HG02981 (cell line): ENCODE results near the gene PLXNB2.

Experiments used
- ATAC-seq: cut with Tn5 transposase; IDR thresholded peaks from one replicate; pipeline ENCODE4 v1.9.1; 2021; ENCODE audit warnings: mild to moderate bottlenecking, moderate library complexity; ENCODE audit not compliant: unreplicated experiment

Gene PLXNB2

DNA sequence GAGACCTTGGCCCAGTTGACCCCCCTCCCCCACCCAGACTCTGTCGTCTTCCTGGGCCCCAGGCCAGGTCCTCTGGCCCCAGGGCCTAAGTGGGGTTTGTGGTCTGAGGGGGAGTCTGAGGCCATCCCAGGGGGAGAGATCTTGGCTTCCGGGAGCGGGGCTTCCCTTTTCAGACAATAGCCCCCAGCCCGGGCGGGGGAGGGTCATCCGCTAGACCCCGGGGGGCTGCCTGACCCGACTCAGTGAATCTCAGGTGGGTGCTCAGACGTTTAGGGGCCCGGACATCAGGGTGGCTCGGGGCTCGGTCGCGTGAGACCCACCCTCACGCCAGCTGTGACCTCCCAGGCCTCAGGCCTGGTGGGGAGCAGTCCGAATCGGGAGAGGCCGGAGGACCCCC, 37.9 kb downstream of the PLXNB2 start:
- no peak for ATAC-seq

DNA sequence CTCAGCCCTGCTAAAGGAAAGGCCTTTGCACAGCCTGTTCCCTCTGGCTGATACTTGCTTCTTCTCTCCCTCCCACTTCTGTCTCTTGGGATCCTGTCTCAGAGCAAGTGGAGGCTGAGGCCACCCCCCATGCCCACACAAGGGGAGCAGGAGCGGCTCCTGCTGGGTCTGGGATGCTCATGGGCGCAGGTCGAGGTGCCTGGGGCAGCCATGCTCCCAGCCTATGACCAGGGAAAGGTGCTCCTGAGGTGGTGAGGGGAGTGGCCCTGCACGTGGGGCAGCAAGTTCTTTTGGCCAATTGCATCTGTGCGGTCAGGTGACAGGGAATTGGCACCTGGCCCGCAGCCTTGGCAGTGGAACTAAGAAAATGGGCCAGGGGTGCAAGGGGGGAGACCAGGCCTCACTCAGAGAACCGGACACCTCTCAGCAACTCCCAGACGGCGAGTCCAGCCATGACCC, 38.8 kb downstream of the PLXNB2 start:
- no peak for ATAC-seq

DNA sequence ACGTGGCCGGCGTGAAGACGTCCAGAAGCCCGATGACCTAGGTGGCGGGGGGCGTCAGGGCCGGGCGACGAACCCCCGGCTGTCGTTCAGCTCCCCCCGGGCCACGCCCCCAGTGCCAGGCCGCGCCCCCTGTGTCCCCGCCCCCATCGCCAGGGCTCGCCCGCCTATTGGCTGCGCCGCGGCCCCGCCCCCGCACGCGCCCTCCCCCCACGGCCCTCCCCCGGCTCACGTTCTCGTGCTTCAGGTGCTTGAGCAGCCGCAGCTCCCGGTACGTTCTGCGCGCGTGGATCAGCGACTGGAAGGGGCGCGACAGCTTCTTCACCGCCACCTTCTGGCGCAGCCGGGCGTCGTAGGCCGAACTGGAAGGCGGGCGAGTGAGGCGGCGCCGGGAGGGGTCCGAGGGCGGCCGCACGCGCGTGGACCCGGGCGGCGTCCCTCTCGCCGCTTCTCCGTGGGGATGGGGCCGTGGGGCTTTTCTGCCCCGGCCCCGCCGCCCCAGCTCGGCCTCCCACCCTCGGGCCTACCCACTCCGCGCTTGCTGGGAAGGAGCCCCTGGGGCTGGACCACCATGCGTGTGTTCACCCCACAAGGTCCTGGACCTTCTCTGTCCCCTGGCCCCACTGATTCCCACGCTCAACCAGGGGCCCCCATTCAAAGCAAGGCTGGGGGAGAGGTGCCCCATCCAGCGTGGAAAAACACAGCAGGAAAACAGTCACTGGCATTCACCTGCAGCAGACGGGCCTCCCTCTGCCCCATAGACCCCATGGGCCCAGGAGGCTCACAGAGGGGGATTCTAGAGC, 39.7 kb downstream of the PLXNB2 start:
- no peak for ATAC-seq

GRCh38 chr22:50266994-50267393, 40.5 kb downstream of the PLXNB2 start:
- no peak for ATAC-seq

DNA sequence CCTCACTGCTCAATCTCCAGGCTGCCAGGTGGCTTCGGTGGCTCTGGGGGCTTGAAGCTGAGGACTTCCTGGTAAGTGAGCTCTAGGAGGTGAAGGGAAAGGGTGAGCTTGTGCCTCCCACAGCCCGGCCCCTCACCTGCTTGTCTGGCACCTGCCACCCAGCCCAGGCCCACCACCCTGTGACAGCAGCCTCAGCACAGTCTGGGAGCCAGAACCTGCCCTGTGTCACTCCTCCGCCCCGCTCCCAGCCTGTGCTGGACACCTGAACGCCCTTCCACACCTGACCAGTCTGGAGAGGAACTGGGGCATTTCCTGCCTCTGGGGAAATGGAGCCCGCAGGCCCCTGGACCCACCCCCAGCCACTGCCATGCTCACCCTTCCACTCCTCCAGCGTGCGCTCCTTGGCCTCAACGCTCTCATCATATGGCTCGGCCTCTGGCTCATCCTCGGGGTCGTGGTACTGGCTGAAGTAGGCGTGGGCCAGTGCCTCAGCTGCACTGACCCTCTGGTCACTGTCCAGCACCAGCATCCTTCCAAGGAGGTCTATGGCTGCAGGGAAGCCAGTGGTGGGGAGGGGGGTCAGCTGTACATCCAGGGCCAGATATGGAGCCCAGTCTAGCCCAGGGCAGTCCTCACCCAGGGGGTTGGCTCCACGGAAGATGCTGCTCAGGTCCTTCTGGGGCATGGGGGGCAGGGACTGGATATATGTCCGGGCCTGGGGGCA, 42.3 kb downstream of the PLXNB2 start:
- ATAC-seq = no peak

DNA sequence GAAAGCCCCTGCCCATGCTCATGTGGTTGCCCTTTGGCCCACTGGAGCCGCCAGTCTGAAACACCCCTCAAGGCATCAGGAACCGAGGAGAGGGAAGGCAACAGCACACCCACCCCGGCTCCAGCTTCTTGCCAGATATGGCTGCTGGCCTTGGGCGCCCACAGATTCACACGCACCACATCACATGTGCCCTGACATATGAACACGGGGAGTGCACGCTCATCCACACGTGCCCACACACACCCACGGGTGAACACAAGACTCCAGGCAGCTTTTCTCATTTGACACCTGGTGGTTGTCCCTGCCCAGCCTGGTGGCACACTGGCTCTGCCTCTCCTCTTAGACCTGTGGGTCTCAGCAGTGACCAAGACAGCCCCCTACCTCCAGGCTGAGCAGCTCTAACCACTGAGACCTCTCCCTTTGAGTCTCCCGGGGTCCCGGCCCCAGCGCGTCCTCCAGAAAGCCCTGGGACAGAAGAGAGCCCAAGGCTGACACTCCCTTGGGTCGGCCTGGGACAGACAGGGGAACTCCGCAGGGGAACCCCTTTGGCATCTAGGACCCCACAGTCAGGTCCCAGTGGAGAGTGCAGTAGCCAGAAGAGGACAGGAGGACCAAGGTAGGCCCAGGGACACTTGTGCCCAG, 43.2 kb downstream of the PLXNB2 start:
- ATAC-seq = no peak

GRCh38 chr22:50262973-50263617, 44.4 kb downstream of the PLXNB2 start:
- ATAC-seq = no peak

- ATAC-seq = no peak
Measured at GRCh38 chr22:50262460-50262911, 45.0 kb downstream of the PLXNB2 start.

- ATAC-seq = no peak
Measured at GRCh38 chr22:50261615-50262459, 45.6 kb downstream of the PLXNB2 start, which contains the start of gene MAPK12. Gene MAPK12, minus strand, starts transcription at chr22:50261683. Its CDS starts 174 bp downstream, at chr22:50261509.

GRCh38 chr22:50260801-50261614, 46.4 kb downstream of the PLXNB2 start:
- no peak for ATAC-seq

DNA sequence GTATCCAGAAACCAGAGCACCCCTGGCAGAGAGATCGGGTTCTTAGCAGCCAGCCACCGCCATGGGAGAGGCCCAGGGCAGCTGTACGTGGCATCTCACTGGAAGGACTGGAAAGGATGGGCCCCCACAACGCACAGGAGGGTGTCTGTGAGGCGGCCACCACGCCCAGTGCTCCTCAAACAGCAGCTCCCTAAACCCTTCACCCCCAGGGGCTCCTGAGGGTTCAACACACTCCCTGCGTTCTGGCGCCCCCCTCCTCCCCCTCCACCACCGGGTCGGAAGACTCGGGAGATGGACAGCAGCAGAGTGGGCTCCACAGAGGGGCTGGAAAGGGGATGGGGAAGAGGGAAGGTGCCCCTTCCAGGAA, 47.0 kb downstream of the PLXNB2 start:
- no peak for ATAC-seq

DNA sequence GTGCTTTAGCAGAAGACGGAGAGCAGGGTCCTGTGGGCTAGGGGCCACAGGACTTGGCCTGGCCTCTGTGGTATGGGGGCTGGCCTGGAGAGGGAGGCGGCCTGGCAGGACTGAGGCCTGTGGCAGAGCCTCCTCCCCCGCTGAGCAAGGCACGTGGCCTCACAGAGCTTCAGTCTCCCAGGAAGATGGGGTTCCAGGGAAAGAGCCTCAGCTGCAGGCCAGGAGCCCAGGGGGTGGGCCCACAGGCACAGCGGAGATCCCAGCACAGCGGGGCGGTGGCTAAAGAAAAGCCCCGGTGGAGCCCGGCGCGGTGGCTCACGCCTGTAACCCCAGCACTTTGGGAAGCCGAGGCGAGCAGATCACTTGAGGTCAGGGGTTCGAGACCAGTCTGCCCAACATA, 48.1 kb downstream of the PLXNB2 start:
- no peak for ATAC-seq

GRCh38 chr22:50258361-50259292, 48.8 kb downstream of the PLXNB2 start:
- ATAC-seq = no peak

DNA sequence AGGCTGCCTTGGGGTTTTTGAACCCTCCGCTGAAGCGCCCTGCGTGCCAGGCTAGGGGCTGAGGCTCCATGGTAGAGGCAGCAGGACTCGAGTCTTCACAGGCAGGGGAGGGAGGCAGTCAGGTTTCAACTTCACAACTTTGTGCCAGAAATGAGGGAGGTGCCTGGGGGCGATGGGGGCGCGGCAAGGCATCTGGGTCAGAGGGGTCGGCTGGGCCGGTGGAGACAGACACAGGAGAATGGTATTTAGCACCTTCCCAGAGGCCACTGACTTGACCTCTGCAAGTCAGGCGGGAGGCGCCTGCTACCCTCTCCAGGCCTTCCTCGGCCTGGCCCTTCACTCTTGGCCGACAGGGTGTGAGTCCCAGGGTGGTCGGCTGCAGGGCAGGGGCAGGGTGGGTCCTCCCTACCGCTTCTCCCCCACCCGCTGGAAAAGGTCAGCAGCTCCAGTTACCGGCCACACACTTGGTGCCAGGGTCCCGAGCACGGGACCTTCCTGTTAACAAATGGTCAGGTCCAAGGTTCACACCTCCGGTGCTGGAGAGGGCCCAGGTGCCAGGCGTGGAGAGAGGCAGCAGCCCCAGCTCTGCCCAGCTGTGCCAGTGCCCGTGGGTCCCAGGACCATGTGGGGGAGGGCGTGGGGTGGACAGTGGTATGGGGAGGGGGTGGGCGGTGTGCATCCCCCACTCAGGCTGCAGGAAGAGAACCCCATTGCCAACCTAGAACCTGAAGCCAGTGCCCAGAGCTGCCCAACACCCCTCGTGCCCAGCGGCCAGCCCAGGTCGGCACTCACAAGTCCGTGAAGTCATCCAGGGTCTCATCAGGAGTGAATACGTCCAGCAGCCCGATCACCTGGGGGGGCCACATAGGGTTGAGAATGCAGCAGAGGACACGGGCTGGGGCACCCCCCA, 49.7 kb downstream of the PLXNB2 start:
- ATAC-seq = no peak

DNA sequence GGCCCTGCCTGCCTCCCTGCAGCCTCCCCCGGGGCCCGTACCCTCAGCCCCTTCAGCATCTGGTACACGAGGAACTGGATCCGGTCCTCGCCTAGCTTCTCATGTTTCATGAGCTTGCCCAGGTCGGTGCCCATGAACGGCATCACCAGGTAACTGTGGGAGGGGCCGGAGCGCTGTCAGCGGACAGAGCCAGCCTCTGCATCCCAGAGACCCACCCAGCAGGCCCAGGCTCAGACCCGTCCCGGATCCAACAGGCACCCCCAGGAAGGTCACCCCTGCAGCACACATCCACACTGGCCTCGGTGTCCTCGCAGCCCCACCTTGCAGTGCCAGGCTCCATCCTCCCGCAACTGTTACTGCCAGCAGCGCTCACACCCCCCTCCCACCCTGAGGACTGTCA, 50.4 kb downstream of the PLXNB2 start:
- ATAC-seq = no peak

DNA sequence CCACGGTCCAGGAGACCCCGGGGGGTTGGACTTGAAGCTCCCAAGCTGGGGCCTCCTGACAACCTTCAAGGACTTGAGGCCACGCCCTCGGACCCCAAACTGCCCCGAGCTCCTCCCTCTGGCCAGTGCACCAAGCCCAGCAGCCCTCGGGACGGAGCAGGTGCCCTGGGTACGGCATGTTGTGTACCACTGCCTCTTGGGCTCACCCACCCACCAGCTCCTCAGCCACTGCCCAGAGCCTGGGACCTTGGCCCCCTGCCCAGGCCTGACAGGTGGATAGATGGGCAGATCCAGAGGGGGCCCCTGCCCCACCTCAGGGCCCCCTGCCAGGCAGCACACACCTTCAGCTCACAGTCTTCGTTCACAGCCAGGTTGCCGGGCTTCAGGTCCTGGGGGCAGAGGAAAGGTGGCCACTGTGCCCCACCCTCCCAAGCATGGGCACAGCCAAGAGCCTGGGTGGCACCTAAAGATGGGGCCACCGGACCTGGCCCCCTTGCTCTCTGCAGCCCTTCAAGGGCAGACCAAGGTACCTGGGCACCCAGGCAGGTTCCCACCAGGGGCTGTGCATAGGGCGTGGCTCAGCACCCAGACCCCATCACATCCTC, 51.1 kb downstream of the PLXNB2 start:
- no peak for ATAC-seq

DNA sequence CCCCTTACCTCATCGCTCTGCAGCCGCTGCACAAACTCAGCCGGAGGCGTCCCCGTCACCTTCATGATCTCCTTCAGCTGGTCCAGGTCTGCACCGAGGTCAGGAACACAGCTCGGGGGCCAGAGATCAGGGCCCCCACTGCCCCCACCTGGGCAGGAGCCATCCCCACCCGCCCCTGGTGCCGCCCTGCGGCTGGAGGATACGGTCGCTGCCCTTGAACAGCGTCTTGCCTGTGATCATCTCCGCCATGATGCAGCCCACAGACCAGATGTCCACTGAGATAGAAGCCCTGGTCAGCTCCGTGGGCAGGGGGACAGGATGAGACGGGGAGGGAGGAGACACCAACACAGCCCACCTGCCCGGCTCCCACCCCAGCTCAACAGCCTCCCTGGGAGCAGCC, 51.8 kb downstream of the PLXNB2 start:
- ATAC-seq = no peak
